DND-41 (cell line): ENCODE data around the gene APMAP.

Source experiments
- ATAC-seq: fragments of 200-7000 bp; cut with Tn5 transposase; 3 replicates; pipeline ENCODE4 v1.9.1; 2021; ENCODE audit warnings: low read depth; ENCODE audit not compliant: insufficient read depth
- DNase-seq: peaks from one replicate; pipeline ENCODE4 v3.0.0-alpha.2; 2020
- H2AFZ ChIP-seq: 2 replicates; pipeline ENCODE4 v1.6.0; 2012; ENCODE audit warnings: low read depth, low read length
- H3K27ac ChIP-seq: 2 replicates; pipeline ENCODE4 v1.5.1; 2012; ENCODE audit warnings: low read length, inconsistent platforms
- H3K27me3 ChIP-seq: fragments of 200-600 bp; sonication (generic); 2 replicates; pipeline ENCODE4 v1.6.0; 2012; ENCODE audit warnings: low read length, mild to moderate bottlenecking, inconsistent platforms; ENCODE audit not compliant: insufficient read depth, poor library complexity
- H3K36me3 ChIP-seq: 2 replicates; pipeline ENCODE4 v1.5.1; 2012; ENCODE audit warnings: low read length, inconsistent platforms; ENCODE audit not compliant: insufficient read depth
- H3K4me1 ChIP-seq: 2 replicates; pipeline ENCODE4 v1.5.1; 2012; ENCODE audit warnings: mild to moderate bottlenecking, low read length; ENCODE audit not compliant: insufficient read depth
- H3K4me2 ChIP-seq: 2 replicates; pipeline ENCODE4 v1.6.0; 2012; ENCODE audit warnings: mild to moderate bottlenecking, moderate library complexity, low read length, inconsistent platforms; ENCODE audit not compliant: insufficient read depth
- H3K4me3 ChIP-seq, 2 experiments: fragments of 200-600 bp in 1 of 2; shearing (Covaris generic) in 1 of 2; 2 replicates each; pipeline ENCODE4 v1.5.1; 2012 to 2016; ENCODE audit warnings: inconsistent platforms in 2 of 2, low read length in 2 of 2, mild to moderate bottlenecking in 2 of 2, low read depth in 1 of 2, moderate library complexity in 1 of 2
- H3K79me2 ChIP-seq: 2 replicates; pipeline ENCODE4 v1.6.0; 2012; ENCODE audit warnings: low read length, inconsistent platforms; ENCODE audit not compliant: insufficient read depth
- H3K9ac ChIP-seq: 2 replicates; pipeline ENCODE4 v1.6.0; 2012; ENCODE audit warnings: low read depth, mild to moderate bottlenecking, inconsistent platforms, low read length, moderate library complexity
- H3K9me3 ChIP-seq: 2 replicates; pipeline ENCODE4 v1.5.1; 2012; ENCODE audit warnings: low read length, moderate library complexity, mild to moderate bottlenecking, inconsistent platforms; ENCODE audit not compliant: insufficient read depth, severe bottlenecking
- H4K20me1 ChIP-seq: 2 replicates; pipeline ENCODE4 v1.6.0; 2012; ENCODE audit warnings: low read length; ENCODE audit not compliant: insufficient read depth
- CTCF ChIP-seq: IDR thresholded peaks from 2 replicates; pipeline ENCODE4 v1.5.1; 2012; ENCODE audit warnings: borderline replicate concordance, low read length, moderate library complexity, mild to moderate bottlenecking; ENCODE audit not compliant: poor library complexity, severe bottlenecking; ENCODE audit errors: extremely low read depth
- EZH2 ChIP-seq: IDR thresholded peaks from 3 replicates; pipeline ENCODE4 v1.6.1; 2012; ENCODE audit warnings: borderline replicate concordance, low read depth, mild to moderate bottlenecking, moderate library complexity, low read length, inconsistent platforms; ENCODE audit not compliant: severe bottlenecking

The APMAP gene

GRCh38 chr20:24955045-24955444 lies 37.5 kb downstream of the APMAP start:
- no peaks in the 10 kb centered on the region for H3K27me3 ChIP-seq
- H3K4me2 ChIP-seq, result peak overlapping the region; percentile 22
- peak overlapping the region; percentile 10; the same call in 1 of the 2 replicates for H3K9ac ChIP-seq
- peak; percentile 89 for ATAC-seq
- no peak overlapping the region for H3K4me3 ChIP-seq
- H3K79me2 ChIP-seq, result no peaks in the 10 kb centered on the region
- no peaks in the 10 kb centered on the region for H3K9me3 ChIP-seq
- peak overlapping the region; percentile 57 for H3K27ac ChIP-seq
- no peak overlapping the region for H2AFZ ChIP-seq
- H3K36me3 ChIP-seq, result peaks cover 36% of the 10 kb centered on the region
- DNase-seq, result peak; percentile 90
- TF ChIP-seq EZH2, result no peak
- TF ChIP-seq CTCF, result peak; percentile 46
- H4K20me1 ChIP-seq, result peaks cover 11% of the 10 kb centered on the region
- peaks cover 24% of the 10 kb centered on the region for H3K4me1 ChIP-seq

- no peak overlapping the region for H2AFZ ChIP-seq
- ATAC-seq (no peak), DNase-seq (no peak)
- H3K9me3 ChIP-seq, result no peaks in the 10 kb centered on the region
- peak overlapping the region; percentile 10; the same call in 1 of the 2 replicates for H3K9ac ChIP-seq
- peaks cover 28% of the 10 kb centered on the region for H3K4me1 ChIP-seq
- peak overlapping the region; percentile 22 for H3K4me2 ChIP-seq
- peaks cover 11% of the 10 kb centered on the region for H4K20me1 ChIP-seq
- H3K4me3 ChIP-seq, result no peak overlapping the region
- H3K27me3 ChIP-seq, result no peaks in the 10 kb centered on the region
- H3K79me2 ChIP-seq, result no peaks in the 10 kb centered on the region
- H3K27ac ChIP-seq, result peak overlapping the region; percentile 57
- no peak for TF ChIP-seq EZH2
- no peak for TF ChIP-seq CTCF
- peaks cover 31% of the 10 kb centered on the region for H3K36me3 ChIP-seq
These were observed 38.0 kb downstream of the APMAP start for GRCh38 chr20:24954566-24954965.

- no peaks in the 10 kb centered on the region for H3K79me2 ChIP-seq
- H3K4me2 ChIP-seq, result no peak overlapping the region
- DNase-seq (peak; percentile 8), ATAC-seq (no peak)
- no peak overlapping the region for H3K4me3 ChIP-seq
- peaks cover 32% of the 10 kb centered on the region for H3K4me1 ChIP-seq
- H4K20me1 ChIP-seq, result peaks cover 11% of the 10 kb centered on the region
- H3K27ac ChIP-seq, result peak overlapping the region; percentile 57
- TF ChIP-seq CTCF (no peak), EZH2 (no peak)
- no peak overlapping the region for H2AFZ ChIP-seq
- H3K27me3 ChIP-seq, result no peaks in the 10 kb centered on the region
- H3K36me3 ChIP-seq, result peaks cover 29% of the 10 kb centered on the region
- H3K9me3 ChIP-seq, result no peaks in the 10 kb centered on the region
- H3K9ac ChIP-seq, result 0 out of 2 replicates have a peak overlapping the region, but pooled peaks have one; percentile 10
These were observed 38.4 kb downstream of the APMAP start for GRCh38 chr20:24954151-24954550.

GRCh38 chr20:24953621-24954133 lies 38.9 kb downstream of the APMAP start:
- DNase-seq, result peak; percentile 4
- Histone ChIP-seq H3K4me3 (no peak overlapping the region), H3K79me2 (no peaks in the 10 kb centered on the region), H3K9ac (no peak overlapping the region), H3K4me2 (no peak overlapping the region), H3K27me3 (no peaks in the 10 kb centered on the region), H3K27ac (peak overlapping the region; percentile 57; the same call in 1 of the 2 replicates), H3K36me3 (peaks cover 25% of the 10 kb centered on the region), H3K9me3 (no peaks in the 10 kb centered on the region), H3K4me1 (peaks cover 36% of the 10 kb centered on the region), H2AFZ (no peak overlapping the region), H4K20me1 (peaks cover 11% of the 10 kb centered on the region)
- ATAC-seq, result no peak
- TF ChIP-seq EZH2 (no peak), CTCF (no peak)
